ENCODE data around the gene TGFBR2.

DNA sequence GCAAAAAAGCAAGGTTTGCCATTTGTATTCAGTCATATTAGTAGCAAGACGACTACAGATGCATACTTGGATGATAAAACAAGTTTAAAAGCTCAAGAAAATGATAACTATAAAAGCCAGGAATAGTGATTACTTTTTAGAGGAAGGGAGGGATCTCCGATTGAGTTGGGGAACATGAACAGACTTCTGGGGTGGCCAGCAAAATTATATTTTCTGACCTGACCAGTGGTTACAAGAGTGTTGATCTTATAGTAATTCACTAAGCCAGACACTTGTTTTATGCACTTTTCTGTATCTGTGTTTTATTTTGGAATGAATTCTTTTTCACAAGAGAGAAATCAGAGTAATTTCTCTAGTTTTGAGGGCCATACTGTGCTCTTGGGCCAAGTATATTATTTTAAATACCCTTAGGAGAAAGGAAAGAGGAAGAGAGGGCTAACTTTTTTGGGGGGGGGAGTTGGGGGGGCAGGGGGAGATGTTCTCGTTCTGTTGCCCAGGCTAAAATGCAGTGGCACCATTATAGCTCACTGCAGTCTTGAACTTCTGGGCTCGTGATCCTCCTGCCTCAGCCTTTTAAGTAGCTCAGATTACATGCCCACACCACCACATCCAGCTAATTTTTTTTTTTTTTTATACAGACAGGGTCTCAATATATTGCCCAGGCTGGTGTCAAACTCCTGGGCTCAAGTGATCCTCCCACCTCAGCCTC is 57.3 kb downstream of the TGFBR2 start:
- no peak for TF ChIP-seq EZH2phosphoT487 (conservative IDR thresholded peaks at IDR 0.05; ENCODE audit: low read length)
- TF ChIP-seq, protein P1, sequence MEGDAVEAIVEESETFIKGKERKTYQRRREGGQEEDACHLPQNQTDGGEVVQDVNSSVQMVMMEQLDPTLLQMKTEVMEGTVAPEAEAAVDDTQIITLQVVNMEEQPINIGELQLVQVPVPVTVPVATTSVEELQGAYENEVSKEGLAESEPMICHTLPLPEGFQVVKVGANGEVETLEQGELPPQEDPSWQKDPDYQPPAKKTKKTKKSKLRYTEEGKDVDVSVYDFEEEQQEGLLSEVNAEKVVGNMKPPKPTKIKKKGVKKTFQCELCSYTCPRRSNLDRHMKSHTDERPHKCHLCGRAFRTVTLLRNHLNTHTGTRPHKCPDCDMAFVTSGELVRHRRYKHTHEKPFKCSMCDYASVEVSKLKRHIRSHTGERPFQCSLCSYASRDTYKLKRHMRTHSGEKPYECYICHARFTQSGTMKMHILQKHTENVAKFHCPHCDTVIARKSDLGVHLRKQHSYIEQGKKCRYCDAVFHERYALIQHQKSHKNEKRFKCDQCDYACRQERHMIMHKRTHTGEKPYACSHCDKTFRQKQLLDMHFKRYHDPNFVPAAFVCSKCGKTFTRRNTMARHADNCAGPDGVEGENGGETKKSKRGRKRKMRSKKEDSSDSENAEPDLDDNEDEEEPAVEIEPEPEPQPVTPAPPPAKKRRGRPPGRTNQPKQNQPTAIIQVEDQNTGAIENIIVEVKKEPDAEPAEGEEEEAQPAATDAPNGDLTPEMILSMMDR (IDR thresholded peaks at IDR 0.05; ENCODE audit: insufficient read depth, low read length, poor library complexity, severe bottlenecking) = no peak

Data from SU-DHL-6 (cell line).